Measurements from ENCODE around the gene RNF167.

GRCh38 chr17:4908301-4908700 lies 31.8 kb upstream of the RNF167 start:
- TF ChIP-seq TAF1 (IDR thresholded peaks at IDR 0.05; ENCODE audit: borderline replicate concordance, insufficient read depth, low read length): 0 out of 2 replicates have a peak, but pooled peaks have one; percentile 42
- TF ChIP-seq POLR2AphosphoS5 (IDR thresholded peaks at IDR 0.05; ENCODE audit: low read depth, low read length): peak; percentile 49; the same call in 1 of the 2 replicates
- TF ChIP-seq REST (IDR thresholded peaks at IDR 0.05; ENCODE audit: insufficient read depth in 1 of 2, low read depth in 2 of 2, low read length in 2 of 2): 0 out of 4 replicates have a peak, but pooled peaks of 1 of the 2 experiments have one; percentile 11
- no peak for TF ChIP-seq FOXP2 (optimal IDR thresholded peaks at IDR 0.05; ENCODE audit: borderline replicate concordance, extremely low read depth, extremely low read length, insufficient read depth)

All from PFSK-1 (cell line).